HS-5 (cell line): ENCODE data around the gene NBPF11.
"Not testable (repeated sequence)": the region's sequence is repeated elsewhere in the genome, so short reads cannot be mapped to it uniquely, and the experiment has no call there.

ENCODE experiments used
- DNase-seq: peaks from one replicate; pipeline ENCODE4 v3.0.0-alpha.2; 2012; ENCODE audit warnings: low read depth

Gene NBPF11

GRCh38 chr1:148151911-148152656, at the start of gene NBPF11:
TSS of gene NBPF11 (minus strand) at chr1:148152281. CDS start at chr1:148127003, 25,278 bp downstream.
- DNase-seq, result peak; percentile 30

- DNase-seq, result not testable (repeated sequence)
These were observed 45.3 kb upstream of the NBPF11 start for GRCh38 chr1:148197396-148197795.

- DNase-seq, result not testable (repeated sequence)
These were observed 44.9 kb upstream of the NBPF11 start for GRCh38 chr1:148196949-148197348.

GRCh38 chr1:148195115-148195514, 43.0 kb upstream of the NBPF11 start:
- DNase-seq, result not testable (repeated sequence)

- not testable (repeated sequence) for DNase-seq
These were observed 36.7 kb upstream of the NBPF11 start for GRCh38 chr1:148188768-148189167.

GRCh38 chr1:148178682-148179081, 26.6 kb upstream of the NBPF11 start:
- not testable (repeated sequence) for DNase-seq

GRCh38 chr1:148175414-148175813, 23.3 kb upstream of the NBPF11 start:
- DNase-seq, result not testable (repeated sequence)

- DNase-seq, result not testable (repeated sequence)
These were observed 19.9 kb upstream of the NBPF11 start for GRCh38 chr1:148171995-148172394.

GRCh38 chr1:148166558-148167492, 14.7 kb upstream of the NBPF11 start:
- DNase-seq, result no peak

- DNase-seq, result no peak
These were observed 10.3 kb upstream of the NBPF11 start for GRCh38 chr1:148162363-148162762.

- no peak for DNase-seq
These were observed 9.2 kb upstream of the NBPF11 start for GRCh38 chr1:148161053-148161901.

GRCh38 chr1:148160343-148161052, 8.4 kb upstream of the NBPF11 start:
- DNase-seq, result no peak

- DNase-seq, result no peak
These were observed 7.9 kb upstream of the NBPF11 start for GRCh38 chr1:148160048-148160342.

GRCh38 chr1:148158341-148159003, 6.4 kb upstream of the NBPF11 start:
- no peak for DNase-seq

GRCh38 chr1:148157803-148158202, 5.7 kb upstream of the NBPF11 start:
- not testable (repeated sequence) for DNase-seq

GRCh38 chr1:148155494-148156275, 3.6 kb upstream of the NBPF11 start:
- DNase-seq, result not testable (repeated sequence)

- DNase-seq, result not testable (repeated sequence)
These were observed 714 bp upstream of the NBPF11 start for GRCh38 chr1:148152795-148153194.

GRCh38 chr1:148151371-148151819, 686 bp downstream of the NBPF11 start:
- DNase-seq, result not testable (repeated sequence)

- DNase-seq, result not testable (repeated sequence)
These were observed 1.1 kb downstream of the NBPF11 start for GRCh38 chr1:148150945-148151344.

GRCh38 chr1:148150014-148150413, 2.1 kb downstream of the NBPF11 start:
- not testable (repeated sequence) for DNase-seq
